GM12865 (cell line): ENCODE measurements around the gene MYT1.

Experiments
- DNase-seq: peaks from one replicate; pipeline ENCODE4 v3.0.0; 2010; ENCODE audit warnings: low read depth
- H3K4me3 ChIP-seq: 2 replicates; pipeline ENCODE4 v1.5.1; 2011; ENCODE audit warnings: mild to moderate bottlenecking, low read depth, low read length, control low read depth
- CTCF ChIP-seq: IDR thresholded peaks from 2 replicates; pipeline ENCODE4 v1.5.1; 2011; ENCODE audit warnings: low read length, control low read depth, low read depth, inconsistent platforms; ENCODE audit not compliant: insufficient read depth; ENCODE audit errors: missing control alignments

Gene MYT1

GRCh38 chr20:64156136-64156885, 7.9 kb upstream of the MYT1 start:
- no peak for DNase-seq
- no peak overlapping the region for H3K4me3 ChIP-seq
- TF ChIP-seq CTCF, result no peak

- H3K4me3 ChIP-seq, result no peak overlapping the region
- no peak for DNase-seq
- TF ChIP-seq CTCF, result no peak
Measured at GRCh38 chr20:64156886-64157875, 7.1 kb upstream of the MYT1 start.

DNA sequence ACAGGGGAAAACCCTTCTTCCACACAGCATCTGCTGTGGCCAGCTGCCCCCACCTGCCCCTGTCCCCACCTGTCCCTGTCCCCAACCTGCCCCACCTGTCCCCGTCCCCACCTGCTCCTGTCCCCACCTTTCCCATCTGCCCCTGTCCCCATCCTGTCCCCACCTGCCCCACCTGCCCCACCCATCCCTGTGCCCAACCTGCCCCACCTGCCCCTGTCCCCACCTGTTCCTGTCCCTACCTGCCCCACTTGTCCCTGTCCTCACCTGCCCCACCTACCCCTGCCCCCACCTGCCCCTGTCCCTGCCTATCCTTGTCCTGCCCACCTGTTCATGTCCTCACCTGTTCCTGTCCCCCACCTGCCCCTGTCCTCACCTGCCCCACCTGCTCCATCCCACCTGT, 6.4 kb upstream of the MYT1 start:
- no peak for DNase-seq
- H3K4me3 ChIP-seq, result no peak overlapping the region
- no peak for TF ChIP-seq CTCF

- no peak for DNase-seq
- H3K4me3 ChIP-seq, result no peak overlapping the region
- TF ChIP-seq CTCF, result no peak
Measured at GRCh38 chr20:64158346-64159285, 5.6 kb upstream of the MYT1 start.

GRCh38 chr20:64159286-64159680, 5.0 kb upstream of the MYT1 start:
- no peak for DNase-seq
- no peak for TF ChIP-seq CTCF
- no peak overlapping the region for H3K4me3 ChIP-seq

GRCh38 chr20:64159711-64160110, 4.5 kb upstream of the MYT1 start:
- no peak for DNase-seq
- no peak overlapping the region for H3K4me3 ChIP-seq
- TF ChIP-seq CTCF, result no peak
